Measurements from ENCODE around the gene GADD45A. TPM values are rescaled to one million over a fixed set of nuclear protein-coding genes. Genes with fewer than 3 reads are reported as not detected.

GADD45A gene
- polyA plus RNA-seq, 1 donor (not counting 4 experiments of a cell fraction or from before 2014, with no cell fraction given): 151 TPM

DNA sequence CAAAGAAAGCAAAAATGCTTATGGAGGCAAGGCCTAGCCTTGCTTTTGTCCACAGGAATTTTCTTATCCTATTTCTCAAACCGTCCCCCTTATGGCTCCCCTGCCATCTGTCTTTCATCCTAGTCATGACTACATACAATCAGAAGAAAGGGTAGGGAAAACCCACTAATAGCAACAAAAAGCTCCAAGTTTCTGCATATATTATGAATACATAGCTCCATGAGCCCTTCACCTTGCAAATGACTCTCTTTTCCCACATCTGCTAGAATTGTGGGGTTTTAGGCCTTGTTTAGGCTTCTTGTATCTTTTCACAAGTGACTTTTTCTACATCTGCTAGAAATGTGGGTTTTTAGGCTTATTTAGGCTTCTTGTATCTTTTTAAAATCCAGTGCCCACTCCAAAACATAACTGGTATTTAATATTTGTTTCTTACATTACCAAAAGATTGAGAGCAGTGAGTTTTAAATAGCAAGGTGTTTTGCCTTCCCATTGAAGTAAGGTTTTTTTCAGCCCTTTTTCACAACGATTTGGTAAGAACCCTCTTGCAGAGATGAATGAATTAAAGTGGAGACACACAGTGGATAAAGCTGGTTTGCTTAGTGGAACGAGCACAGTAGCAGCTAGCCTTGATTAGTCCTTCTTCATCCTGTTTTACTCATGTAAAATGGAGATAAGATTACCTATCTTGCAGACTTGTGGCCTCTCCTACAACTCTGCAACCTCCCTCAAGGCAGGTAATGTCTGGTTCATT lies 4.4 kb downstream of the GADD45A start:
- Histone ChIP-seq H3K79me2 (ENCODE audit: control insufficient read depth, insufficient read depth, low read length) (peaks cover 25% of the 10 kb centered on the region), H3K4me2 (ENCODE audit: control insufficient read depth, extremely low read depth, insufficient read depth, low read depth, low read length) (no peak overlapping the region), H2AFZ (ENCODE audit: control insufficient read depth, low read length) (no peak overlapping the region), H3K9me1 (ENCODE audit: control insufficient read depth, extremely low read depth, insufficient read depth, low read length) (no peaks in the 10 kb centered on the region), H3K9me3 (ENCODE audit: control insufficient read depth, low read depth, low read length) (no peaks in the 10 kb centered on the region), H3K4me3 (ENCODE audit: control insufficient read depth in 2 of 3, extremely low read depth in 1 of 3, insufficient read depth in 2 of 3, low read depth in 1 of 3, low read length in 3 of 3) (no peak overlapping the region), H3K27ac (ENCODE audit: control insufficient read depth, insufficient read depth, low read length) (peak overlapping the region; percentile 87), H3K4me1 (ENCODE audit: control insufficient read depth, extremely low read depth, insufficient read depth, low read length) (peaks cover 12% of the 10 kb centered on the region), H3K36me3 (ENCODE audit: control insufficient read depth in 2 of 2, extremely low read depth in 1 of 2, insufficient read depth in 2 of 2, low read length in 2 of 2) (peaks cover 6 to 29% of the 10 kb centered on the region in 2 experiments), H3K9ac (ENCODE audit: control insufficient read depth, extremely low read depth, insufficient read depth, low read length) (peak overlapping the region; percentile 99), H3K27me3 (ENCODE audit: control insufficient read depth, extremely low read depth, insufficient read depth, low read length) (no peaks in the 10 kb centered on the region), H4K20me1 (ENCODE audit: control insufficient read depth, extremely low read depth, insufficient read depth, low read length) (peaks cover 12% of the 10 kb centered on the region)
- FAIRE-seq: peak; percentile 13
- DNase-seq (ENCODE audit: low read depth, low spot score): no peak
- TF ChIP-seq CTCF (optimal IDR thresholded peaks at IDR 0.05 in 1 of 3, IDR thresholded peaks at IDR 0.05 in 1 of 3, conservative IDR thresholded peaks at IDR 0.05 in 1 of 3; ENCODE audit: extremely low read depth in 1 of 3, insufficient read depth in 2 of 3, low read length in 3 of 3): no peak
- TF ChIP-seq EZH2 (IDR thresholded peaks at IDR 0.05; ENCODE audit: low read length): no peak
- dilution Hi-C loops (cut with MboI; ENCODE audit: extremely low pct_ligation_motif_present, low sequenced_read_pairs): loop anchor here (25.0 kb wide), 1 partner anchor 152 kb away; no protein-coding TSS in a partner anchor

- Histone ChIP-seq H3K4me3 (ENCODE audit: control insufficient read depth in 2 of 3, extremely low read depth in 1 of 3, insufficient read depth in 2 of 3, low read depth in 1 of 3, low read length in 3 of 3) (no peak overlapping the region), H3K36me3 (ENCODE audit: control insufficient read depth in 2 of 2, extremely low read depth in 1 of 2, insufficient read depth in 2 of 2, low read length in 2 of 2) (peaks cover 6 to 29% of the 10 kb centered on the region in 2 experiments), H3K27me3 (ENCODE audit: control insufficient read depth, extremely low read depth, insufficient read depth, low read length) (no peaks in the 10 kb centered on the region), H2AFZ (ENCODE audit: control insufficient read depth, low read length) (no peak overlapping the region), H3K4me1 (ENCODE audit: control insufficient read depth, extremely low read depth, insufficient read depth, low read length) (peaks cover 10% of the 10 kb centered on the region), H4K20me1 (ENCODE audit: control insufficient read depth, extremely low read depth, insufficient read depth, low read length) (peaks cover 12% of the 10 kb centered on the region), H3K4me2 (ENCODE audit: control insufficient read depth, extremely low read depth, insufficient read depth, low read depth, low read length) (no peak overlapping the region), H3K9me3 (ENCODE audit: control insufficient read depth, low read depth, low read length) (no peaks in the 10 kb centered on the region), H3K9me1 (ENCODE audit: control insufficient read depth, extremely low read depth, insufficient read depth, low read length) (no peaks in the 10 kb centered on the region), H3K27ac (ENCODE audit: control insufficient read depth, insufficient read depth, low read length) (peak overlapping the region; percentile 87), H3K79me2 (ENCODE audit: control insufficient read depth, insufficient read depth, low read length) (peaks cover 25% of the 10 kb centered on the region), H3K9ac (ENCODE audit: control insufficient read depth, extremely low read depth, insufficient read depth, low read length) (no peak overlapping the region)
- no peak for FAIRE-seq
- dilution Hi-C loops (cut with MboI; ENCODE audit: extremely low pct_ligation_motif_present, low sequenced_read_pairs): loop anchor here (25.0 kb wide), 1 partner anchor 153 kb away; no protein-coding TSS in a partner anchor
- DNase-seq (ENCODE audit: low read depth, low spot score): no peak
- TF ChIP-seq EZH2 (IDR thresholded peaks at IDR 0.05; ENCODE audit: low read length) (no peak), CTCF (optimal IDR thresholded peaks at IDR 0.05 in 1 of 3, IDR thresholded peaks at IDR 0.05 in 1 of 3, conservative IDR thresholded peaks at IDR 0.05 in 1 of 3; ENCODE audit: extremely low read depth in 1 of 3, insufficient read depth in 2 of 3, low read length in 3 of 3) (no peak)
Measured at GRCh38 chr1:67690018-67690363, 5.0 kb downstream of the GADD45A start.

Measured in keratinocyte (primary cell).